K562 (cell line): ENCODE measurements around the gene GDF7. TPM values are rescaled to one million over a fixed set of nuclear protein-coding genes. Genes with fewer than 3 reads are reported as not detected.

Experiments
- ATAC-seq: fragments of 200-7000 bp; cut with Tn5 transposase; 3 replicates; pipeline ENCODE4 v1.9.1; 2020; ENCODE audit warnings: moderate library complexity
- BruUV-seq: library from RNA; stranded (reverse); fragments of 400-500 nt; replicated peaks from 2 replicates; lab custom pipeline; 2021; lab: Mats Ljungman, UMichigan
- CTCF ChIA-PET: fragments of 300-600 bp; formaldehyde crosslinking; extraction: SDS; loops from one replicate; lab custom pipeline; 2021; ENCODE audit warnings: low intra/inter-chr PET ratio; lab: Yijun Ruan, JAX
- POLR2A ChIA-PET: fragments of 300-600, 350-650 bp; sonication (Branson Sonifier 250); formaldehyde crosslinking; extraction: SDS; loops from one replicate; lab custom pipeline; 2021; ENCODE audit warnings: antibody characterized with exemption, inconsistent platforms; lab: Yijun Ruan, JAX
- DNase-seq, 4 experiments: peaks; one replicate each; pipeline versions ENCODE4 v3.0.0 to v3.0.0-alpha.2; 2011 to 2018; ENCODE audit warnings: low spot score in 3 of 4, mixed read lengths in 3 of 4; ENCODE audit errors: extremely low read depth in 1 of 4
- FAIRE-seq: peaks from 2 replicates; lab custom pipeline; 2011; peaks lifted over from hg19 to GRCh38; lab: Jason Lieb, UNC
- H2AFZ ChIP-seq: 2 replicates; pipeline ENCODE4 v1.6.0; 2011; ENCODE audit warnings: low read depth, low read length, control low read depth, inconsistent platforms
- H3K27ac ChIP-seq: fragments of 200-600 bp; 3 replicates; pipeline ENCODE4 v1.8.0; 2011; ENCODE audit warnings: low read depth, mild to moderate bottlenecking, control low read depth, inconsistent platforms, low read length, moderate library complexity, mixed read lengths; ENCODE audit errors: extremely low read depth
- H3K27me3 ChIP-seq, 2 experiments: fragments of 300-600 bp in 1 of 2; 2 replicates in 1 of 2; 3 replicates in 1 of 2; pipeline versions ENCODE4 v1.6.0 to v1.8.0; 2011; ENCODE audit warnings: inconsistent platforms in 2 of 2, low read length in 2 of 2, mild to moderate bottlenecking in 1 of 2, mixed read lengths in 1 of 2, moderate library complexity in 1 of 2; ENCODE audit not compliant: control insufficient read depth in 2 of 2, insufficient read depth in 2 of 2
- H3K36me3 ChIP-seq: fragments of 300-600 bp; 3 replicates; pipeline ENCODE4 v1.8.0; 2011; ENCODE audit warnings: mild to moderate bottlenecking, low read length, inconsistent platforms; ENCODE audit not compliant: control insufficient read depth, insufficient read depth
- H3K4me1 ChIP-seq, 2 experiments: fragments of 200-600 bp in 1 of 2; replicated peaks in 1 of 2; 2 replicates in 1 of 2; 3 replicates in 1 of 2; pipeline versions ENCODE4 v1.5.1 to v1.8.0; 2011; ENCODE audit warnings: inconsistent platforms in 2 of 2, low read length in 2 of 2, mild to moderate bottlenecking in 1 of 2, mixed read lengths in 1 of 2, moderate library complexity in 1 of 2; ENCODE audit not compliant: control insufficient read depth in 2 of 2, insufficient read depth in 2 of 2
- H3K4me2 ChIP-seq: 2 replicates; pipeline ENCODE4 v1.6.1; 2011; ENCODE audit warnings: low read length, control low read depth, inconsistent platforms, mixed read lengths; ENCODE audit not compliant: insufficient read depth
- H3K4me3 ChIP-seq: fragments of 200-600 bp; sonication (generic), shearing (Covaris generic); 2 replicates; pipeline ENCODE4 v1.5.1; 2016; ENCODE audit warnings: control low read depth, inconsistent platforms
- H3K79me2 ChIP-seq: fragments of 200-600 bp; 3 replicates; pipeline ENCODE4 v1.8.0; 2011; ENCODE audit warnings: low read length, inconsistent platforms; ENCODE audit not compliant: control insufficient read depth, insufficient read depth
- H3K9ac ChIP-seq, 2 experiments: 2 replicates each; pipeline versions ENCODE4 v1.6.0 to v1.6.1; 2011; ENCODE audit warnings: low read depth in 2 of 2, low read length in 2 of 2, control low read depth in 1 of 2, inconsistent platforms in 1 of 2, mild to moderate bottlenecking in 1 of 2, mixed read lengths in 1 of 2; ENCODE audit not compliant: insufficient read depth in 1 of 2
- H3K9me1 ChIP-seq: one replicate; pipeline ENCODE4 v1.6.0; 2011; ENCODE audit warnings: inconsistent platforms, mild to moderate bottlenecking, low read length, moderate library complexity; ENCODE audit not compliant: control insufficient read depth, insufficient read depth
- H3K9me3 ChIP-seq: replicated peaks from 2 replicates; pipeline ENCODE4 v1.5.1; 2011; ENCODE audit warnings: low read depth, low read length, inconsistent platforms; ENCODE audit not compliant: control insufficient read depth, insufficient read depth
- H4K20me1 ChIP-seq: replicated peaks from 2 replicates; pipeline ENCODE4 v1.6.1; 2011; ENCODE audit warnings: low read length, inconsistent platforms, mixed read lengths; ENCODE audit not compliant: control insufficient read depth, insufficient read depth
- FUS ChIP-seq: fragments of 200-400 bp; formaldehyde crosslinking; optimal IDR thresholded peaks from 2 replicates; pipeline ENCODE3; 2017; ENCODE audit warnings: low read depth, low read length
- PHF21A ChIP-seq: fragments of 450-650 bp; IDR thresholded peaks from 2 replicates; pipeline ENCODE4 v1.6.1; 2017; ENCODE audit warnings: low read depth, borderline replicate concordance
- RAD51 ChIP-seq: fragments of 450-650 bp; IDR thresholded peaks from 2 replicates; pipeline ENCODE4 v1.7.1; 2016; ENCODE audit warnings: low read depth, mild to moderate bottlenecking, borderline replicate concordance
- TAL1 ChIP-seq: fragments of 450-650 bp; IDR thresholded peaks from 2 replicates; pipeline ENCODE4 v1.6.1; 2016; ENCODE audit warnings: mild to moderate bottlenecking
- WGBS: fragments of 100-300 bp; shearing (Covaris generic); methylation state at CpG from one replicate; pipeline ENCODE4 v1.1.6; 2016; ENCODE audit warnings: low coverage, mixed read lengths; ENCODE audit not compliant: insufficient coverage; ENCODE audit errors: missing lambda C conversion rate; 5-methylcytosine and 5-hydroxymethylcytosine counted together
- in situ Hi-C: fragments of 300-500 bp; cut with MboI; formaldehyde crosslinking; loops from 4 replicates; pipeline ENCODE4 v1.15.0; 2018; ENCODE audit warnings: inconsistent platforms, mixed read lengths
- intact Hi-C: fragments of 100-400 bp; cut with micrococcal nuclease; formaldehyde crosslinking; loops from 2 replicates; pipeline ENCODE4 v1.14.2; 2022
- polyA plus RNA-seq, 8 experiments: library from polyadenylated mRNA; depleted of rRNA in 4 of 8; stranded (reverse) in 5 of 8; unstranded in 3 of 8; fragments of >200 nt; fragmentation: Nextera tagmentation in 2 of 8; fragmentation: Illumina TruSeq in 1 of 8; extraction: Ambion mirVana in 2 of 8; extraction: Trizol in 1 of 8; gene quantifications; 2 replicates each; pipeline versions ENCODE4 v1.2.1 to v1.2.3, GENCODE V29; 2011 to 2014; ENCODE audit warnings: inconsistent platforms in 1 of 8, missing spikeins in 1 of 8
- total RNA-seq, 7 experiments: library from RNA; depleted of rRNA in 6 of 7; stranded (reverse); fragments of >200 nt in 6 of 7; fragmentation: Illumina TruSeq in 2 of 7; extraction: Trizol in 2 of 7; gene quantifications; 2 replicates each; pipeline versions ENCODE4 v1.2.1 to v1.2.3, GENCODE V29; 2011 to 2021; ENCODE audit warnings: low replicate concordance in 1 of 7

GDF7 gene
- total and polyA plus RNA-seq, 9 of the 15 experiments (the other 6 are each of a cell fraction or from before 2014, with no cell fraction given) = 0.01 TPM; not detected in 7

- in situ Hi-C loops = loop anchor here (25.0 kb wide), 1 partner anchor 596 kb away; no protein-coding TSS in a partner anchor
- WGBS = 38% methylated on average over 16 of the region's 34 CpGs
- no peak overlapping the region for H3K4me3 ChIP-seq
- peaks cover 4% of the 10 kb centered on the region; the same call in 1 of the 2 replicates for H4K20me1 ChIP-seq
- BruUV-seq = no TSS peak
- H3K36me3 ChIP-seq = no peaks in the 10 kb centered on the region
- H3K27ac ChIP-seq = no peak overlapping the region
- H3K4me2 ChIP-seq = no peak overlapping the region
- no peak overlapping the region for H2AFZ ChIP-seq
- FAIRE-seq (no peak), ATAC-seq (no peak), DNase-seq (no peak)
- no peak overlapping the region for H3K9ac ChIP-seq
- POLR2A ChIA-PET = no interaction called here
- H3K4me1 ChIP-seq = peaks cover 0 to 28% of the 10 kb centered on the region in 2 experiments; a peak in 2 of 5 replicates
- TF ChIP-seq PHF21A = no peak
- no peak for TF ChIP-seq FUS
- H3K27me3 ChIP-seq = peaks cover 29 to 78% of the 10 kb centered on the region in 2 experiments; a peak in 4 of 5 replicates
- H3K9me3 ChIP-seq = no peaks in the 10 kb centered on the region
- CTCF ChIA-PET = no interaction called here
- intact Hi-C loops = loop anchor here (10.0 kb wide), 3 partner anchors 119 to 649 kb away; no protein-coding TSS in a partner anchor
- no peaks in the 10 kb centered on the region for H3K9me1 ChIP-seq
- H3K79me2 ChIP-seq = no peaks in the 10 kb centered on the region
Measured at GRCh38 chr2:20666005-20666303, 990 bp upstream of the GDF7 start.

GRCh38 chr2:20667151-20667530 lies 197 bp downstream of the GDF7 start:
- 37% methylated on average over 4 of the region's 62 CpGs for WGBS
- Histone ChIP-seq H3K9me3 (no peaks in the 10 kb centered on the region), H3K27ac (no peak overlapping the region), H3K9ac (no peak overlapping the region), H3K4me3 (no peak overlapping the region), H3K4me1 (peaks cover 0 to 32% of the 10 kb centered on the region in 2 experiments; a peak in 2 of 5 replicates), H3K9me1 (no peaks in the 10 kb centered on the region), H3K4me2 (no peak overlapping the region), H3K79me2 (no peaks in the 10 kb centered on the region), H4K20me1 (peaks cover 4% of the 10 kb centered on the region; the same call in 1 of the 2 replicates), H2AFZ (no peak overlapping the region), H3K36me3 (no peaks in the 10 kb centered on the region), H3K27me3 (peaks cover 30 to 81% of the 10 kb centered on the region in 2 experiments; a peak in 4 of 5 replicates)
- BruUV-seq = no TSS peak
- ChIA-PET POLR2A (interaction anchor here (0.5 to 1.1 kb wide), 3 partner anchors 9 to 301 kb away, joined by 3 to 4 read pairs (median 3); no protein-coding TSS in a partner anchor), CTCF (interaction anchor here (0.5 kb wide), 1 partner anchor 360 kb away, joined by 3 read pairs; no protein-coding TSS in a partner anchor)
- intact Hi-C loops (loop anchor here (10.0 kb wide), 3 partner anchors 118 to 648 kb away; no protein-coding TSS in a partner anchor), in situ Hi-C loops (loop anchor here (25.0 kb wide), 1 partner anchor 595 kb away; no protein-coding TSS in a partner anchor)
- DNase-seq (peak in 2 of 4 experiments; percentile 29 to 33), FAIRE-seq (no peak), ATAC-seq (no peak)
- TF ChIP-seq TAL1 (no peak), RAD51 (no peak)
